Measurements from ENCODE around the gene WDR3. TPM values are rescaled to one million over a fixed set of nuclear protein-coding genes. Genes with fewer than 3 reads are reported as not detected.

WDR3 gene
- total RNA-seq, 5 donors from 2014 or later (not counting 1 experiment from before 2014, with no cell fraction given): 12.2 to 32.8 (median 26.2) TPM

DNA sequence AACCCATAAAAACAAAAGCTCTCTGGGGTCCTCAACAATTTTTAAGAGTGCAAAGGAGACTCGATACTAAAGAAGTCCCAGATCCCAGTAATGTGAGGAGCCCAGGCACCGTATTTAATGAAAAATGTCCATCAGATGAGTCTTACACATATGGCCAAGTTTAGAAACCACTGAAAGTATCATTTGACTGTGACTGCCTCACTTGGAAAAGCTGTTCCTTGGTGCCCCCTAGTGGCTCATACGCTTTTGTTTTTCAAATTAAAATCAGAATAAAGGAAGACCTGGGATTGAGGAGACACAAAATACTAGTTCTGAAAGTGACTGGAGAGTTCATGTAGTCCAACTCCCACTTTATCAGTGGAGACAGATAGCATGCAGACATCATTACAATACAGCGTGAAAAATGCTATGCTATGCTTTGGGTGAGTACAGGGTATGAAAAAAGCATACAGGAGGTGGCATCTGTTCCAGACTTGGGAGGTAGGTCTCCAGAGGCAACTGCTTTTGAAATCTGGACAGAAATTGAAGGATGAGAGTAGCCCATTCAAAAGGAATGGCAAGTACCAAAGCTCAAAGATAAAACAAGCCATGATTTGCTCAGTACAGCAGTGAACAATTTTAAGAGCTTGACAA, 33.9 kb upstream of the WDR3 start:
- Histone ChIP-seq H3K4me3 (ENCODE audit: control insufficient read depth in 1 of 2, extremely low read depth in 1 of 2, low read length in 1 of 2) (no peak overlapping the region), H3K27me3 (replicated peaks in 1 of 2; ENCODE audit: control insufficient read depth in 2 of 2, extremely low read depth in 1 of 2, insufficient read depth in 2 of 2, low read length in 1 of 2) (no peaks in the 10 kb centered on the region), H3K9me3 (no peaks in the 10 kb centered on the region), H3K4me1 (ENCODE audit: control insufficient read depth in 1 of 2, extremely low read depth in 1 of 2, insufficient read depth in 2 of 2, low read length in 2 of 2) (no peaks in the 10 kb centered on the region), H3K27ac (ENCODE audit: low read length) (no peak overlapping the region), H3K36me3 (ENCODE audit: control insufficient read depth in 2 of 2, extremely low read depth in 1 of 2, insufficient read depth in 1 of 2, low read length in 1 of 2) (peaks cover 0 to 46% of the 10 kb centered on the region in 2 donors)
- peaks cover 2 to 5% (median 2%) of the 10 kb centered on the region in 3 donors for H3K4me1 Mint-ChIP-seq
- POLR2A ChIA-PET: interaction anchor here in 1 of 2 donors (1.0 kb wide), 1 partner anchor 383 kb away, joined by 3 read pairs; no protein-coding TSS in a partner anchor
- no peak overlapping the region for H3K27ac Mint-ChIP-seq
- CTCF ChIA-PET: interaction anchor here (0.6 to 3.0 kb wide), 21 partner anchors 10 to 831 kb away, joined by 3 to 18 read pairs (median 3); no protein-coding TSS in a partner anchor
- no peak overlapping the region for H3K4me3 Mint-ChIP-seq
- WGBS (ENCODE audit: insufficient coverage): 27% methylated on average over 3 of the region's 4 CpGs
- no peaks in the 10 kb centered on the region for H3K9me3 Mint-ChIP-seq
- no peaks in the 10 kb centered on the region for H3K27me3 Mint-ChIP-seq
- peak in 1 of 4 experiments; percentile 48 for ATAC-seq (replicated peaks in 1 of 4)
- DNase-seq: peak in 31 of 35 experiments; percentile 7 to 72 (median 44)
- H3K36me3 Mint-ChIP-seq: peaks cover 37% of the 10 kb centered on the region

DNA sequence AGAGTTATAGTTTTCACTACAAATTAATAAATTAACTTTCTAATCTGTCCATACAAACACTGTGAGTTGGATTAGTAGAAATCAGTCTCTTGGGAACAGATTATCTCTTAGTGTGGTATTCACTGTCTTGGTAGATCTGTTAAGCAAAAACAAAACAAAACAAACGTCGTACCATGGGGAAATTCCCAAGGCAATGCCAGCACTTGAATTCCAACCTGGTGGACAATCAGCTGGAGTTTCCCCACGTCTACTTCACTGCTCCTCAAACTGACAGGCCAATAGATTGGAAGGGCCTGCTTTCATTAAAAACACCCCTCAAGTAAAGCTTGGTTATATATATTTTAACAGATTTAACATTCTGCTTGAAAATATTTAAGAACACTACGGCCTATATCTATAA, 32.0 kb upstream of the WDR3 start:
- Histone ChIP-seq H3K4me3 (ENCODE audit: control insufficient read depth in 1 of 2, extremely low read depth in 1 of 2, low read length in 1 of 2) (no peak overlapping the region), H3K4me1 (ENCODE audit: control insufficient read depth in 1 of 2, extremely low read depth in 1 of 2, insufficient read depth in 2 of 2, low read length in 2 of 2) (no peaks in the 10 kb centered on the region), H3K36me3 (ENCODE audit: control insufficient read depth in 2 of 2, extremely low read depth in 1 of 2, insufficient read depth in 1 of 2, low read length in 1 of 2) (peaks cover 0 to 61% of the 10 kb centered on the region in 2 donors), H3K27me3 (replicated peaks in 1 of 2; ENCODE audit: control insufficient read depth in 2 of 2, extremely low read depth in 1 of 2, insufficient read depth in 2 of 2, low read length in 1 of 2) (no peaks in the 10 kb centered on the region), H3K9me3 (no peaks in the 10 kb centered on the region), H3K27ac (ENCODE audit: low read length) (no peak overlapping the region)
- Mint-ChIP-seq H3K27me3 (no peaks in the 10 kb centered on the region), H3K4me1 (peaks cover 2 to 5% (median 2%) of the 10 kb centered on the region in 3 donors), H3K27ac (peak overlapping the region in 1 of 2 donors; percentile 39), H3K9me3 (no peaks in the 10 kb centered on the region), H3K4me3 (no peak overlapping the region), H3K36me3 (peaks cover 38% of the 10 kb centered on the region)
- DNase-seq: no peak
- ATAC-seq (replicated peaks in 1 of 4): no peak
- no CpG with 5 or more reads among the region's 4 CpGs for WGBS (ENCODE audit: insufficient coverage)
- ChIA-PET POLR2A (no interaction called here), CTCF (interaction anchor here (0.6 to 0.9 kb wide), 2 partner anchors 533 to 830 kb away, joined by 3 read pairs; no protein-coding TSS in a partner anchor)

DNA sequence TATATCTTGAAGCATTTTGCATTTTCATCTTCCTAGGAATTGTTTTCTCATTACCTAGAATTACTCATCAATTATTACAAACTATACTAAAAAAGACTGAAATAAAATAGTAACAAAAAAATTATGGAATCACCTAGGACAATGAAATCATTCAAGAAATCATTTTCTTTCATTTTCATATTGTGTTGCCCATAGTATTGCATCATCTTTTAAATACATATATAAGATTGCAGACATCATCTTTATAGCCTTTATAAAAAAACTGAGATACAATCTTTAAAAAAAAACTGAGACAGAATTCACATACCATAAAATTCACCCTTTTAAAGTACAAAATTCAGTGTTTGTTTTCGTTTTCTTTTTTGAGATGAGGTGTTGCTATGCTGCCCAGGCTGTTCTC, 29.7 kb upstream of the WDR3 start:
- no peak for DNase-seq
- Mint-ChIP-seq H3K4me1 (peaks cover 2 to 5% (median 2%) of the 10 kb centered on the region in 3 donors), H3K27me3 (no peaks in the 10 kb centered on the region), H3K4me3 (no peak overlapping the region), H3K27ac (no peak overlapping the region), H3K36me3 (peaks cover 50% of the 10 kb centered on the region), H3K9me3 (no peaks in the 10 kb centered on the region)
- H3K4me3 ChIP-seq (ENCODE audit: control insufficient read depth in 1 of 2, extremely low read depth in 1 of 2, low read length in 1 of 2): no peak overlapping the region
- ChIA-PET CTCF (interaction anchor here in 1 of 2 donors (0.6 kb wide), 1 partner anchor 783 kb away, joined by 3 read pairs; no protein-coding TSS in a partner anchor), POLR2A (no interaction called here)
- H3K4me1 ChIP-seq (ENCODE audit: control insufficient read depth in 1 of 2, extremely low read depth in 1 of 2, insufficient read depth in 2 of 2, low read length in 2 of 2): no peaks in the 10 kb centered on the region
- WGBS (ENCODE audit: insufficient coverage): no CpG with 5 or more reads among the region's 1 CpG
- no peak for ATAC-seq (replicated peaks in 1 of 4)
- H3K9me3 ChIP-seq: no peaks in the 10 kb centered on the region
- peaks cover 0 to 66% of the 10 kb centered on the region in 2 donors for H3K36me3 ChIP-seq (ENCODE audit: control insufficient read depth in 2 of 2, extremely low read depth in 1 of 2, insufficient read depth in 1 of 2, low read length in 1 of 2)
- no peaks in the 10 kb centered on the region for H3K27me3 ChIP-seq (replicated peaks in 1 of 2; ENCODE audit: control insufficient read depth in 2 of 2, extremely low read depth in 1 of 2, insufficient read depth in 2 of 2, low read length in 1 of 2)
- no peak overlapping the region for H3K27ac ChIP-seq (ENCODE audit: low read length)

DNA sequence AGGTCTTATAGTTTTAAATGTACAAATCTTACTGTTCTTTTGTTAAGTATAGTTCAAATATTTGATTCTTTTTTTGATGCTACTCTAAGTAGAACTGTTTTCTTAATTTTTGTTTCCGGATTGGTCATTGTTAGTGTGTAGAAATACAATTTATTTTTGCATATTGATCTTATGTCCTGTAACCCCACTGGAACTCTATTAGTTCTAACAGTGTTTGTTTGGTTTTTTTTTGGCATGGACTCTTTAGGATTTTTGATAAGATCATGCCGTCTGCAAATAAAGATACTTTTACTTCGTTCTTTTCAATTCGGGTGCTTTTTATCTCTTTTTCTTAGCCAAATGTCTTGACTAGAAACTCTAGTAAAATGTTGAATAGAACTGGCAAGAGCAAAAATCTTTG, 26.6 kb upstream of the WDR3 start:
- ChIA-PET POLR2A (no interaction called here), CTCF (no interaction called here)
- Histone ChIP-seq H3K4me1 (ENCODE audit: control insufficient read depth in 1 of 2, extremely low read depth in 1 of 2, insufficient read depth in 2 of 2, low read length in 2 of 2) (no peaks in the 10 kb centered on the region), H3K9me3 (no peaks in the 10 kb centered on the region), H3K27ac (ENCODE audit: low read length) (no peak overlapping the region), H3K36me3 (ENCODE audit: control insufficient read depth in 2 of 2, extremely low read depth in 1 of 2, insufficient read depth in 1 of 2, low read length in 1 of 2) (peaks cover 3 to 72% of the 10 kb centered on the region in 2 donors), H3K27me3 (replicated peaks in 1 of 2; ENCODE audit: control insufficient read depth in 2 of 2, extremely low read depth in 1 of 2, insufficient read depth in 2 of 2, low read length in 1 of 2) (no peaks in the 10 kb centered on the region), H3K4me3 (ENCODE audit: control insufficient read depth in 1 of 2, extremely low read depth in 1 of 2, low read length in 1 of 2) (no peak overlapping the region)
- no peak for ATAC-seq (replicated peaks in 1 of 4)
- no peaks in the 10 kb centered on the region for H3K4me1 Mint-ChIP-seq
- DNase-seq: no peak
- no peaks in the 10 kb centered on the region for H3K27me3 Mint-ChIP-seq
- no peak overlapping the region for H3K4me3 Mint-ChIP-seq
- no peaks in the 10 kb centered on the region for H3K9me3 Mint-ChIP-seq
- H3K36me3 Mint-ChIP-seq: peaks cover 66% of the 10 kb centered on the region
- no peak overlapping the region for H3K27ac Mint-ChIP-seq
- WGBS (ENCODE audit: insufficient coverage): 100% methylated on average over 2 of the region's 4 CpGs

DNA sequence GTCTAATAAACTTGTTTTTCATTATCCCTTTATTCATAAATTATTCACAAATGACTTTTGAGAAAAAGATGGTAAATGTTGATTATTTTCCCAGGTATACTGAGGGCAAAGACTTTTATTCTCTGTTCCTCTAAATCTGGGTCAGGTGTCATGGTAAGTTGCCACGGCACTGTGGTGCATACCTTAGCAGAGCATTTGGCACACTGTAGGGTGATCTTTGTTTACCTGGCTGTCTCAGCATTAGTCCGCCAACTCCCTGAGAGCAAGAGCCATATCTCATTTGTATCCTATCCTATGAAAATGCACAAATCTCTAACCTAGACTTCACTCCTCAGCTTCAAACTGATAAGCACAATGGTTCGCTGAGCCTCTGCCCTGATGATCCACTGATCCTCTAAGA, 25.1 kb upstream of the WDR3 start:
- 100% methylated on average over 3 of the region's 3 CpGs for WGBS (ENCODE audit: insufficient coverage)
- CTCF ChIA-PET: no interaction called here
- ATAC-seq (replicated peaks in 1 of 4): no peak

DNA sequence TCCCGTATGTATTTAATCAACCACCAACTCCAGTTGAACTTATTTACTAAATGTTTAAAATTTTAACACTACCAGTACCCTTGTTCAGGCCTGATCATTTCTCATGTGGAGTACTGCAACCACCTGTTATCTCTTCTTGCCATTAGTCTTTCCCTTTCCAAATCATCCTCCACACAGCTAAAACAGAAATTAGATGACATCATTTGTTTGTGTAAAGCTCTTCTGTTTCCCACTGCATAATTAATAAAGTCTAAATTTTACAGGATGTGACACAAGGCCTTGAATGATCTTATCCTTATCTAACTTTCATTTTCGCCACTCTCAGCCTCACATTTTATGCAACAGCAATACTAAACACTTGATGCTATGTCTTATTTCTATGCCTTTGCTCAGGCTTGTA, 24.5 kb upstream of the WDR3 start:
- Mint-ChIP-seq H3K4me3 (no peak overlapping the region), H3K4me1 (no peaks in the 10 kb centered on the region), H3K27me3 (no peaks in the 10 kb centered on the region), H3K36me3 (peaks cover 60% of the 10 kb centered on the region), H3K9me3 (no peaks in the 10 kb centered on the region), H3K27ac (no peak overlapping the region)
- CTCF ChIA-PET: interaction anchor here in 1 of 2 donors (1.7 kb wide), 1 partner anchor 9 kb away, joined by 5 read pairs; no protein-coding TSS in a partner anchor
- H3K9me3 ChIP-seq: no peaks in the 10 kb centered on the region
- no peaks in the 10 kb centered on the region for H3K4me1 ChIP-seq (ENCODE audit: control insufficient read depth in 1 of 2, extremely low read depth in 1 of 2, insufficient read depth in 2 of 2, low read length in 2 of 2)
- H3K27ac ChIP-seq (ENCODE audit: low read length): no peak overlapping the region
- no peaks in the 10 kb centered on the region for H3K27me3 ChIP-seq (replicated peaks in 1 of 2; ENCODE audit: control insufficient read depth in 2 of 2, extremely low read depth in 1 of 2, insufficient read depth in 2 of 2, low read length in 1 of 2)
- peaks cover 3 to 64% of the 10 kb centered on the region in 2 donors for H3K36me3 ChIP-seq (ENCODE audit: control insufficient read depth in 2 of 2, extremely low read depth in 1 of 2, insufficient read depth in 1 of 2, low read length in 1 of 2)
- no peak overlapping the region for H3K4me3 ChIP-seq (ENCODE audit: control insufficient read depth in 1 of 2, extremely low read depth in 1 of 2, low read length in 1 of 2)
- POLR2A ChIA-PET: no interaction called here
- no peak for ATAC-seq (replicated peaks in 1 of 4)
- WGBS (ENCODE audit: insufficient coverage): 100% methylated on average over 2 of the region's 2 CpGs
- DNase-seq: no peak

More for the DNA sequence above, 25.1 kb upstream of the WDR3 start:
- Histone ChIP-seq H3K27ac (ENCODE audit: low read length) (no peak overlapping the region), H3K27me3 (replicated peaks in 1 of 2; ENCODE audit: control insufficient read depth in 2 of 2, extremely low read depth in 1 of 2, insufficient read depth in 2 of 2, low read length in 1 of 2) (no peaks in the 10 kb centered on the region), H3K9me3 (no peaks in the 10 kb centered on the region), H3K4me1 (ENCODE audit: control insufficient read depth in 1 of 2, extremely low read depth in 1 of 2, insufficient read depth in 2 of 2, low read length in 2 of 2) (no peaks in the 10 kb centered on the region), H3K36me3 (ENCODE audit: control insufficient read depth in 2 of 2, extremely low read depth in 1 of 2, insufficient read depth in 1 of 2, low read length in 1 of 2) (peaks cover 3 to 62% of the 10 kb centered on the region in 2 donors), H3K4me3 (ENCODE audit: control insufficient read depth in 1 of 2, extremely low read depth in 1 of 2, low read length in 1 of 2) (no peak overlapping the region)
- Mint-ChIP-seq H3K9me3 (no peaks in the 10 kb centered on the region), H3K36me3 (peaks cover 57% of the 10 kb centered on the region), H3K27ac (no peak overlapping the region), H3K4me3 (no peak overlapping the region), H3K4me1 (no peaks in the 10 kb centered on the region), H3K27me3 (no peaks in the 10 kb centered on the region)
- POLR2A ChIA-PET: no interaction called here
- no peak for DNase-seq
